Thoracic aorta (tissue), 2 donors: ENCODE measurements around the gene ANTXR1. TPM values are rescaled to one million over a fixed set of nuclear protein-coding genes. Genes with fewer than 3 reads are reported as not detected.

Experiments used
- ATAC-seq: fragments of 150-250 bp; one replicate; pipeline ENCODE4 v1.8.0; 2017; ENCODE audit warnings: low read depth; ENCODE audit not compliant: insufficient number of reproducible peaks, low FRiP score
- DNase-seq: peaks from one replicate; pipeline ENCODE4 v3.0.0-alpha.2; 2020; ENCODE audit warnings: low spot score
- H3K27ac ChIP-seq, 2 donors: fragments of 200-600 bp; sonication (generic); 1 replicate in 1 of 2; 2 replicates in 1 of 2; pipeline ENCODE4 v1.5.1; 2016; ENCODE audit warnings: mild to moderate bottlenecking in 2 of 2, moderate library complexity in 2 of 2
- H3K27me3 ChIP-seq: fragments of 200-600 bp; sonication (generic); replicated peaks from 2 replicates; pipeline ENCODE4 v1.6.0; 2016; ENCODE audit warnings: mild to moderate bottlenecking; ENCODE audit not compliant: insufficient read depth
- H3K36me3 ChIP-seq: fragments of 200-600 bp; sonication (generic); one replicate; pipeline ENCODE4 v1.5.1; 2016
- H3K4me1 ChIP-seq, 2 donors: fragments of 200-600 bp; sonication (generic); 1 replicate in 1 of 2; 2 replicates in 1 of 2; pipeline versions ENCODE4 v1.5.1 to v1.6.0; 2016; ENCODE audit warnings: low read depth in 2 of 2, mild to moderate bottlenecking in 1 of 2; ENCODE audit not compliant: control insufficient read depth in 1 of 2
- H3K4me3 ChIP-seq: fragments of 200-600 bp; sonication (generic); 2 replicates; pipeline ENCODE4 v1.5.1; 2016; ENCODE audit warnings: mild to moderate bottlenecking
- H3K9me3 ChIP-seq: fragments of 200-600 bp; sonication (generic); 2 replicates; pipeline ENCODE4 v1.5.1; 2016
- CTCF ChIP-seq: fragments of 200-600 bp; sonication (generic); IDR thresholded peaks from one replicate; pipeline ENCODE4 v1.5.1; 2019; ENCODE audit warnings: antibody characterized with exemption
- total RNA-seq, 2 donors: library from RNA; depleted of rRNA; stranded (reverse); fragments of >200 nt; gene quantifications; one replicate each; pipeline versions ENCODE4 v1.1.0 to v1.2.3, GENCODE V29; 2016

ANTXR1 gene
- total RNA-seq, 2 donors from 2014 or later: 253 to 313 TPM

DNA sequence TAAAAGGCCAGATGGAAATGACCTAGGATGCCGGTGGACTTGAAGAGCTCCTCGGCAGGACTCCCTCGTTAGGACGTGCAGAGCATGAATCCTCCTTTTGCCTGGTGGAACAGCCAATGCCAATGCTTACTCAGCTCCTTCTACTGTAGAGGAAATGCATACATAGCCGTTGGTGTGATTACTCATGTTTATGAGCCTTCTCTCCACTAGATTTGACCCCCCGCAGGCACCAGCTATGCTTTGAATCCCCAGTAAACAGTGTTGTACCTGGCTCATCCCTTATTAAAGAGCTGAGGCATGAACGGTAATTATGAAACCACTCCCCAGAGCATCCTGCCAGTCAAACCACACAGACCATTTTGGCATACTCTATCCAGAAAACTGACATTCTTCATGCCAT, 172.8 kb downstream of the ANTXR1 start:
- H3K36me3 ChIP-seq: peaks cover 4% of the 10 kb centered on the region
- no peaks in the 10 kb centered on the region for H3K9me3 ChIP-seq
- TF ChIP-seq CTCF: no peak
- ATAC-seq: no peak
- H3K4me3 ChIP-seq: no peak overlapping the region
- H3K4me1 ChIP-seq: peaks cover 22 to 50% of the 10 kb centered on the region in 2 donors
- no peak overlapping the region for H3K27ac ChIP-seq
- no peak for DNase-seq
- no peaks in the 10 kb centered on the region for H3K27me3 ChIP-seq

DNA sequence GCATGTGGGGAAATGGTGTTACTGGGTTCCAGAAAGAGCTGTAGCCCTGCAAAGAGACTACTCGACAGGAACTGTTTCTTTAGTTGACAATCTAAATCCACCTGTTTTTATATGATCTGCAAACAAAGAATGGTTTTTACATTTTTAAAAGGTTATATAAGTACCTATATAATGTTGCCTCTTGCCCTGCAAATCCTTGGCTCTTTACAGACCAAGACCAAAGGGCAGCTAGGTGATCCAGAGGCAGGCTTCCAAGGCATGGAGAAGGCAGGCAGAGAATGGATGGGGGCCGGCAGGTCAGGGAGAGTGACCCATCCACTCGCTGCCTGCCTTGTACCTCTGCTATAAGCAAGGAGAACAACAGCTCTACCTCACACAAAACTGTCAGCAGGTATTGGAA, 173.6 kb downstream of the ANTXR1 start:
- no peak for DNase-seq
- H3K27me3 ChIP-seq: no peaks in the 10 kb centered on the region
- peaks cover 2% of the 10 kb centered on the region for H3K36me3 ChIP-seq
- no peak overlapping the region for H3K4me3 ChIP-seq
- ATAC-seq: no peak
- no peak for TF ChIP-seq CTCF
- H3K9me3 ChIP-seq: no peaks in the 10 kb centered on the region
- no peak overlapping the region for H3K27ac ChIP-seq
- peaks cover 22 to 55% of the 10 kb centered on the region in 2 donors for H3K4me1 ChIP-seq

- TF ChIP-seq CTCF: no peak
- H3K4me3 ChIP-seq: no peak overlapping the region
- H3K36me3 ChIP-seq: peaks cover under 1% of the 10 kb centered on the region
- H3K9me3 ChIP-seq: no peaks in the 10 kb centered on the region
- H3K27me3 ChIP-seq: no peaks in the 10 kb centered on the region
- DNase-seq (no peak), ATAC-seq (no peak)
- peaks cover 22 to 55% of the 10 kb centered on the region in 2 donors for H3K4me1 ChIP-seq
- H3K27ac ChIP-seq: peak overlapping the region; percentile 4 to 29
Measured at GRCh38 chr2:69188182-69188900, 175.4 kb downstream of the ANTXR1 start.

DNA sequence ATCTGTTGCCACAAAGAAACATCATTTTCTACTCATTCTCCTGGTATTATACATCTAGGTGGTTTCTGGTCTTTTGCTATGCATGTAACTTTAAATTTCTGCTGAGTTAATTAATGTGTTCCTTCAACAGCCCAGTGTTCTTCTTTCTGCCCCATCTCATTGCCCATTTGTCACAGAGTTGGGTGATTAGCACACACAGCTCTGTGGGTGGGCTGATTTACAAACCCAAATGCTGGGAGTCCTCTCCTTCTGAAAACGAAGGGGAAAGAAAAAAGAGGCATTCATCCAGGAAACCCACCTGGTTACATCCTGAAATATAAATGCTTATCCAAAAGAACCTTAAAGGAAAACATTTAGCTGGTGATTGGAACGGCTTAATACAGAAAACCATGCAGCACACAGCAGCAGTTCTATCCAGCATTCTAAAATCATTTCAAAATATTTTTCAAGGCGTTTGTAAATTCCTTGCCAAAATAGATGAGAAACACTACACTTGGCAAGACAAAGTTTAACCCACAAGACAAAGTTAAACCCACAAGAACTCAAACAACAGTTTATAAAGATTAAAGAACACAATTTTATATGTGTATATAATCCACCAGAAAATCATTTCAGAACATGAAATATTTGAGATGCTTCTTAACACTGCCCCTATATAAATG, 177.9 kb downstream of the ANTXR1 start:
- H3K4me1 ChIP-seq: peaks cover 19 to 47% of the 10 kb centered on the region in 2 donors
- ATAC-seq: no peak

More for the DNA sequence above, 177.9 kb downstream of the ANTXR1 start:
- DNase-seq: no peak
- H3K36me3 ChIP-seq: peaks cover 12% of the 10 kb centered on the region
- no peaks in the 10 kb centered on the region for H3K27me3 ChIP-seq
- peak overlapping the region; percentile 4 to 35 for H3K27ac ChIP-seq
- H3K9me3 ChIP-seq: no peaks in the 10 kb centered on the region
- no peak for TF ChIP-seq CTCF
- no peak overlapping the region for H3K4me3 ChIP-seq
